Activated naive CD4-positive, alpha-beta T cell treated with Interleukin-2 at 50 U/mL for 16 hours (primary cell): Measurements from ENCODE around the gene RNF121.

Source experiments
- DNase-seq: peaks from one replicate; pipeline ENCODE4 v3.0.0-alpha.2; 2020

The RNF121 gene

DNA sequence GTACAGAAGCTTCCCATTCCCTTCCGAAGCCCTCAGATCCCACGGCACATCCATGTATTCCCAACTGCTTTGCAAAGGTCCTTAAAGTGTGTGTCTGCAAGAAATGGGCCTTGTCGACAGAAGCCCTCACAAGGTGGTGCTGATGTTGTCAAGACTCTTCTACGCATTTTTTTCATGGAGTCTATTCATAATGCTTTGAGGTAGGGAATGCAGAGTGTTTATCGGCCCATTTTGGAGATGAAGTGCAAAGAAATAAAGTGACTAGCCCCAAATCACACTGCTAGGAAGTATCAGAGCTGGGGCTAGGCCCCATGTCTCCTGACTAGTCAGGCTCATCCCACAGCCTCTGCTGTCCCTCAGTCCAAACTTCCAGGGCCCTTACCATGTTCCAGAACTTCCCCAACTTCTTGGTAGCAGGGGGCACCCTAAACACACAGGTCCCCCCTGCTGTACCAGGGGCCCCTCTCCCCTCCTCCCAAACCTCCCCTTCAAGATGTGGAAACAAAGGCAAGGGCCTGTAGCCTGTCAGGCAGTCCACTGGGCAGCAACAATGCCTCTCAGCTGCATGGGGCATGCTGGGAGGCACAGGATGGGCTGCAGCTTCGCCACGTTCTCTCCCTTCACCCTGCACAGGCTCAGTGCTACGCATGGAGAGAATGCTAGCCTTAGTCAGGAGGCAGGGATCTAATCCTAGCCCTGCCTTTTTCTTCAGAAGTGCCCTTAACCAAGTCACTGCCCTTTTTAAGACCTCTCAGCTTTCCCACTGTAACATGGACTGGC is 77.7 kb downstream of the RNF121 start:
- no peak for DNase-seq

DNA sequence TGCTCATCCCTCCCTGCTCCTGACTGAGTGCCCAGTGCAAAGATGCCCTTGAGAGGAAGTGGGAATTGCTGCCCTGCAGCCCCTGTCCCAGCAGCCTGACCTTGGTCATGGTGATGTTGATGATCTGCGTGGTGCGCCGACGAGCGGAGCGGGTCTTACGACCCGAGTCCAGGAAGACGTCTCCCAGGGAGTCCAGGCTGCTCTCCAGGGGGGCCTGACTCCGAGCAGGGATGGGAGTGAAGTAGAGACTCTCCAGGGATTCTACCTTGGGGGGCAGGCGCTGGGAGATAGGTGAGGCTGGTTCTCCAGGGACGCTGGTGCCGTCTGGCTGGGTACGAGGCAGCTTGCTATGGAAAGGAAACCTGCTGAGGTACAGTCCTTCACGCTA is 78.2 kb downstream of the RNF121 start:
- DNase-seq: no peak

DNA sequence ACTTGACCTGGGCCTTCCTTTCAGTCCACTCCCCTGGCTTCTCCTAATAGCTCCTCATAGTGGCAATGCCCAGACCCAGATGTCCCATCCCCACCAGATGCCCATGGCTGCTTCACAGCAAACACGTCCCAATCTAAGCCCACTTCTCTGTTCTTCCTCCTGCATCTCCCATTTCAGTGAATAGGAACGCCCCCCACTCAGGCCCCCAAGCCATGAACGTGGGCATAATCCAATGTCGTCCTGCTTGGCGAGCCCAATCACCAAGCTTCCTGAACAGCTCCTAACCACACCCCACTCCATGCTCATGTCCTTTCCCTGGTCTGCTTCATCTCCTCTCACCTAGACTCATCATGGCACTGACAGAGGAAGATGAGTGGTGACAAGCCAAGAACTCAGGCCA is 78.7 kb downstream of the RNF121 start:
- no peak for DNase-seq

DNA sequence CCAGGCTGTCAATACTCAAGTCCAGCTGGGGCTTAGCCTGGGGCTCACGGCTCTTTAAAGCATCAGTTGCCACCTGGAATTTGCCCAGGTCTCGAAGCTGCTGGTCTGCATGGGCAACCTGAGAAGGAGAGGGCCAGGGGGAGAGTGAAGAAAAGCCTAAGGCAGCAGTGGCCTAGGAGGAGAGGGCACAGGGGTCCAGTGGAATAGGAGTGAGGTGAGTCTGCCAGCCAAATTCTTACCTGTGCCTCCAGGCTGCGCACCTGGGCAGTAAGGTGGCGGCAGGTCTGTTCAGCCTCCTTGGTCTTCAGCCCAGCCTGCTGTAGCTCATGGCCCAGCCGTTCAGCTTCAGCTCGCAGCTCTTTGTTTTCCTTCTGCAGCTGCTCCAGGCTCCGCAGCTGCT is 79.9 kb downstream of the RNF121 start:
- no peak for DNase-seq

DNA sequence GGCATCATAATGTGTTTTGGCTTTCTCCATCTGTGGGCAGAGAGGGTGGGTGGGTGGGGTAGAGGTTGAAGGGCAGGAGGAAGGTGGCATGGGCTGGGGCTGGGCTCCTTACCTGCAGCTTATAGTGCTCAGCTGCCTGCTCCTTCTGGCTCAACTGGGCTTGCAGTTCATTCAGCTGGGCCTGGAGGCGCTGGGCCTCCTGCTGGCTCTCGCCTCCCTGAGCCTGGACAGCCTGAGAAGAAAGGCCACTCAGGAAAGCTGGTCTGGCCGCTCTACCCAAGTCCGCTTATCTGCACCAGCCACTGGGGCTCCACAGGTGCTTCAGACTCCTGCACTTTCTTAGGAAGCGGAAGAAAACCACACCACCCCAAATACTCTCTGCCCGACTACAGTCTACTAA is 80.3 kb downstream of the RNF121 start:
- no peak for DNase-seq

DNA sequence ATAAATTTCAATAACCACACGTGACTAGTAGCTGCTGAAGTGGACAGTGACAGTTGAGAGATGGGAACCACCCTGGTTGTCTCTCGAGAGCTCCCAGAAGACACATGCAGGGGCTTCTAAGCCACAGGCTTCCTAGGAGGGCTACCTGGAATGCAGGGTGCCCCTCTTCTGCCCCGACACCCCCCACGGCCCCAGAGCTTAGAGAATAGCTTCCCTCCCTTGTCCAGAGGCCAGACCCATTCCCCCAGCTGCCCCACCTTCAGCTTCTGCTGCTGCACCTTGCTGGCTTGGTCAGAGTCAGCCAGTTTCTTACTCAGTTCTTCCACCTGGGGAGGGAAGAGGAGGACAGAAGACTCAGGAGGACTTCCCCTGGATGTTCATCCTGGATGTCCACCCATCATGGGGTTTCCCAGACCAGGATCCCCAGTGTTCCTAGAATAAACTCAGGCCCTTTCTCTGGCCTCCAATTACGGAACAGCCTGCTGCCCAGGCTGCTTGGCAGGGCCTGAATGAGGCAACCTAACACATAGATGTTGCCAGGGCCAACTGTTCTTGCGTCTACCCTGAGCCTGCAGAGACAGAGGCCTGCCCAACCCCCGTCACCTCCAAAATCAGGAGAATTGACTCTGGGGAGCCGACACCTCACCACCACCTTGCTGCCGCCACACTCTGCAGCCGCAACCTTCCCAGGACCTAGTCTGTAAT is 81.8 kb downstream of the RNF121 start:
- DNase-seq: no peak

DNA sequence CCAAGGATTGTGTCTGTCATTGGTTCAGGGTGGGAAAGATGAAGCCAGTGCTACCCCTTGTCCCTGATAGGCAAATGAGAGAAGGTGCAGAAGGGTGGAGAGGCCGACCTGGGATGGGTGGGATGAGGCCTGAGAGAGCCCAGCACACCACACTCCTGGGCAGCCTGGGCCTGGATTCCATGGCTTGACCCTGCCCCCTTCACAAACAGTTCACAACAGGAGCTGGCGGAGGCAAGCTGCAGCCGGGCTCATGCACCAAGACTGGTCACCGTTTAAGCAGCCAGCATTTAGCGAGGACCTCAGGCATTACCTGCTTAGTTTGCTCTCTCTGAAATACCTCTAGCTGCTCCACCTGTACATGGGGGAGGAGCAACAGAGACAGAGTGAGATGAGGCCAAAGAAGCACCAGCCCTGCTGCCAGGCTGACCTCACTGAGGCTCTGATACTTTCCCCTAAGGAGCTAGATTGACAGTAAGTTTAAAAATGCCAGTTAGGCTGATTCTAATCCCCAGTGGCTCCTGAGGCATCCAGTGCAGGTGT is 83.3 kb downstream of the RNF121 start:
- DNase-seq: no peak

DNA sequence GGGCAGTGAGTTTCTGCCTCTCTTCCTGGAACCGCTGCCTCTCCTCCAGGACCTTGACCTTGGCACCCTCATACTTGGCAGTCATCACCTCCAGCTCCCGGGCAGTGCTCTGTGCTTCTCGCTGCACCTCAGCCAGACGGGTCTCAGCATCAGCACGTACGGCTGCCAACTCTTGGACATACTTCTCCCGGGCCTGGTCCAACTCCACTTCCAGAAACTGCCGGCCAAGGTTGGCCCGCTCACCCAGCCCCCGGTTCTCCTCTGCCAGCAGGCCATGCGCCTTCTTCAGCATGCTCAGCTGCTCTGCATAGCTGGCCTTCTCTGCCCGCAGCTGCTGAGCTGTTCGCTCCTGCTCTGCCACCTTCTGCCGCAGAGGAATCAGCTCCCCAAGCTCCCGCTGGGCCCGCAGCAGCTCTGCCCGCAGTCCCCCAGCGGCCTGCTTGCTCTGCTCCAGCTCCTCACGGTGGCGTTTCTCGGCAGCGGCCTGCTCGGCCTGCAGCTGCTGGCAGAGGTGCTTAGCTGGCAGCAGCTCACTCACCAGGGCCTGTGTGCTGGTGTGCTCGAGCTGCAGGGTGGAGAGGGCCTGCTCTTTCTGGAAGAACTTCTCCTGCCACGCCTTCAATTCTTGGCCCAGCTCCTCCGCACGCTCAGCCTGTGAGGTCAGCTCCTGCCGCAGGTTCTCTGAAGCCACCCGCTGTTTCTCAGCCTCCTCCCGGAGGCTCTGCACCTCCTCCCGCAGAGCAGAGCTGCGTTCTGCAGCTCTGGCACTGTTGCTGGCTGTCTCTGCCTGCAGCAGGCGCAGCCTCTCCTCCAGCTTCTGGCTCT is 84.3 kb downstream of the RNF121 start:
- DNase-seq: no peak

DNA sequence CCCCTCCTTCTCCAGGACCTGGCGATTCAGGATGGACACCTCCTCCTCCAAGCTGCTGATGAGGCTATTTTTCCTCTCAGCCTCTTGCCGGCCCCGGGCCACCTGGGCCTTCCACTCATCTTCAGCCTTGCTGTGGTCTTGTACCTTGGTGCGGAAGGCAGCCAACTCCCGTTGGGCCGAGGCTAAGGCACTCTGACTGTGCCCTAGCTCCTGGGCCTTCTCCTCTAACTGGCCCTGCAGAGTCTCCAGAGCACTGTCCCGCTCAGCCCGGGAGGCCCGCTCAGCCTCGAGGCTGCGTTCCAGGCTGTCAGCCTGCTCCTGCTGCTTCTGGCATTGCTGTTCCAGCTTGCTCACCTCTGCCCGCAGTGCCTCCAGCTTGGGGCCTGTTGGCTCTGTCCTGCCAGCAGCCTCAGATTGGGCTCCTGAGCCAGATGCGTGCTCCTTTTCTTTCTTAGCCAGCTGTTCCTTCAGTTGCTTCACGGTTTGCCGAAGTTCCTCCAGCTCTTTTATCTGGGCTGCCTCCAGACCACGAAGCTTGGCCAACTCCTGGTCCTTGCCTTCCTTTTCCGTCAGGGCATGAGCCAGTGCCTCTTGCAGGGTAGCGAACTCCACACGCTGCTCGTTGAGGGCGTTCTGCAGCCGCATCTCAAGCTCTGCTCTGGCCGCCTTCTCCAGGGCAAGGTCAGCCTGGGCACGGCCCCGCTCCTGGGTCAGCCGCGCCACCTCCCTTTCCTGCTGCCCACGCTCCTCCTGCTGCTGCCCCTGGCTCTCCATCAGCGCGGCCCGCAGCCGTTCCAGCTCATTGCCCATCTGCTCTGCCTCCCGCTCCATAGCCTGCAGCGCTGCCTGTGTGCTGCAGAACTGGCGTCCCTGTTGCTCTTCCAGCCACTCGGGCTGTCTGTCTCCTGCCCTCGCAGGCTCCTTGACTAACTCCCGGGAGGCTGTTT is 85.2 kb downstream of the RNF121 start:
- DNase-seq: no peak

DNA sequence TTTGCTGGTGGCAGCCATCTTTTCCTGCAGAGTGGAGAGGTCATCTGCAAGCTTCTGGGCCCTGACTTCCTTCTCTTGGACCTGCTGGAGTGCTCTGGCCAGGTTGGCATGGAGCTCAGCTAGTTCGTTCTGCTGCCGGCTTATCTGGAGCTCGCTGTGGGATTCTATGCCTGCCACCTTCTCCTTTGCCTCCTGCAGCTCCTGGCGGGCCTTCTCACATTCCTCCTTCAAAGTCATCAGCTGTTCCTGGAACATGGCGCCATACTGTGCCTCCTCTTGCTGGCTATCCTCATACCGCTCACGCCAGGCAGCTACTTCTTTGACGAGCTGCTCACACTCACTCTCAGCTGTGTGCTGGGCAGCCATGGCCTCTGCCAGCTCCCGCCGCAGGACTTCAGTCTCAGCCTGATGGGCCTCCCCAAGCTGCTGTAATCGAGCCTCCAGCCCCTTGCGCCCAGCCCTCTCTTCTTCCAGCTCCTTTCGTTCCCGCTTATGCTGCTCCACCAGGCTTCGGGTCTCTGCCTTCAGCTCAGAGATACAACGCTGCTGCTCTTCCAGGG is 86.0 kb downstream of the RNF121 start:
- DNase-seq: no peak

DNA sequence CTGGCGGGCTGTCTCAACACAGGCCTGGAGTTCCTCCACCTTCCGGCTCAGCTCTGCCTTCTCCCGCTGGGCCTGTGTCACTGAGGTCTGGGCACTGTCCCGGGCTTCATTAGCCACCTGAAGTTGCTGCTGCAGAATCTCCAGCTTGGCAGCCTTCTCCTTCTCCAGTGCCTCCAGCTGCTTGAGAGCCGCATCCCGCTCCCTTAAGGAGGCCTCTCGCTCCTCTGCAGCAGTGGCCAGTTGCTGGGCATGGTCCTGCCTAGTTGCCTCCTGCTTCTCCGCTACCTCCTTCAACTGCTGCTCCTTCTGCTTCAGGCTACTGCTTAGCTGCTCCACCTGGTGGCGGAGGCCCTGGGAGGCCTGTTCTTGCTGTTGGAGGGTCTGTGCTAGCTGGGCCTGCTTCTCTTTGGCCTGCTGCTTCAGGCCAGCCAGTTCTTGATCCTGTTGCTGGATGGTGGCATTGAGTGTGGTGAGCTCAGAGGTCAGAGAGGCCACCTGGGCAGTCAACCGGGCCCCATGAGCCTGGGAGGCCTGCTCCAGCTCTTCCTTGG is 86.7 kb downstream of the RNF121 start:
- DNase-seq: no peak

DNA sequence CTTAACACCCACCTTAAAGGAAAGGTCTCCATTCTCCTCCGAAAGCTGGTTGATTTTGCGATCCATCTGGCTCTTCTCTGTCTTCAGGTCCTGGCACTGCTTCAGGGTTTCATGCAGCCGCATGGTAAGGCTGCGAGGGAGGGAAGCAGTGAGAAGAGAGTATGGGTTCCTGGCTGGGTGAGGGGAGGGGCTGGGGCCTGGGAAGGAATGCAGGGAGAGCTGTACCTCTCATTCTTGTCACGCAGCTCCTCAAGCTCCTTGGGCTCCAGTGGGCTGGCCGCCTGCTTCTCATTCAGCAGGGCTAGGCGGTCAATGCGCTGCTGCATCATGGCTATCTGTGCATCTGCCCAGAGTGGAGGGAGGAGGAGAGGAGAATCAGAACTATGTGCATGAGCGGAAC is 89.3 kb downstream of the RNF121 start:
- no peak for DNase-seq

DNA sequence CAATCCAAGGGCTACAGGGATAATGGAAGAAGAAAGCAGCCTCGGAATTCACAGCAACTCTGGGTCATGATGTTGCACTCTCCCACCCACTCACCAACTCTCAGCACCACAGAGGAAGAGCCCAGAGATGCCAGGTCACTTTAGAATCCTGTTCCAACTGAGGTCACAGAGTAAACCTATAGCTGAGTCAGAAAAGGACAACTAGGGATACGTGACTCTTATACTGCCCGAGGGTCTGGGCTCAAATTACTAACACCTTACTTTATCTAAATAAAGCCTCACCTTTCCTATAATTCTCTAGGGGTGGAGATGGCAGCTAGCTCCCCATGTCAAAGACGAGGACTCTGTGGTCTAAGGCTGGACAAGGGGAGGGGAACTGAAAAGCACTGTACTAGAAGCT is 94.5 kb downstream of the RNF121 start:
- no peak for DNase-seq

DNA sequence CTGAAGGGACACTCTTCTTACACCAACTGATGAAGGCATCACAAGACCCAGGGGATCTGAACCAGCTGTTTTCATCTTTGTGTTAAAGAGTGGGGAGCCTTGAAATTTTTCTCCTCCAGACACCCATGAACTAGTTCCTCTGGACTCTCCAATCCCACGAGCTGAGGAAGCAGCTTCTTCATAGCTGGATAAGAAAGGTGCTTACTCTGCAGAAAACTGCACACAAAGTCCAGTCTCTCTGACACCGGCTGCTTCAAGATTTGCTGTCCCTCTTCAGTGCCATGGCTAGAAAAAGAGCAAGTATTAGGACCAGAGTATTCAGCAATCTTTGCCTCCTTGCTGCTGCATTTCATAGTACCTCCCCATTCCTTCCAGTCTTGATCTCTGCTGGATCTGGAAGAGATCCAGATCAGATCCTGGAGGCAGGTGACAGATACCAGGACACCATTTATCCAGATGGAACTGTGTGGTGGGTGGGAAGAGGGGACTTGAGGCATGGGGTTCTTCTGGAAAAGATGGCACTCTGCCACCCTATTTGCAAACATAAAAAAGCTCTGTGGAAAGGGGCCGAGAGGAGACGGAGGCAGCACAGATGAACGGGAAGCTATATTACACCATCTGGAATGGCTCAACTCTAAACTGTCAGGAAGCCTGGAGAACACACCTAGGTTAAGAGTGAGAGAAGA is 95.4 kb downstream of the RNF121 start:
- DNase-seq: no peak

DNA sequence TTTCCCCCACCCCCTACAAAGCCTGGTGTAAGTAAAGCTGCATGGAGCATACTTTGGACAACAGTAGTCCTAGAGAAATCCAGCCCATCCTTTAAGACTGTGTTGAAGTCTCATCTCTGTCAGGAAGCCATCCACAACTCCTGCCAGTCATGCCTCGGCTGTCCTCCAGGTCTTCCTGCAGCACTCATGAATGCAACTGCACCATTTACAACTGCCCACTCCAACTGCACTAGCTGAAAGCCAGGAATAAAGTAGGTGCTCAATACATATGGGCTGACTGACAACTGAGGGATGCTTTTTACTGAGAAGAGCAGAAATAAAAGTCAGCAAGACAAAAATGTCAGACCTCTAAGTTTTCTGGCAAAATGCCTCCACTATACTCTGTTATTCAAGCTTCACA is 97.2 kb downstream of the RNF121 start:
- no peak for DNase-seq

DNA sequence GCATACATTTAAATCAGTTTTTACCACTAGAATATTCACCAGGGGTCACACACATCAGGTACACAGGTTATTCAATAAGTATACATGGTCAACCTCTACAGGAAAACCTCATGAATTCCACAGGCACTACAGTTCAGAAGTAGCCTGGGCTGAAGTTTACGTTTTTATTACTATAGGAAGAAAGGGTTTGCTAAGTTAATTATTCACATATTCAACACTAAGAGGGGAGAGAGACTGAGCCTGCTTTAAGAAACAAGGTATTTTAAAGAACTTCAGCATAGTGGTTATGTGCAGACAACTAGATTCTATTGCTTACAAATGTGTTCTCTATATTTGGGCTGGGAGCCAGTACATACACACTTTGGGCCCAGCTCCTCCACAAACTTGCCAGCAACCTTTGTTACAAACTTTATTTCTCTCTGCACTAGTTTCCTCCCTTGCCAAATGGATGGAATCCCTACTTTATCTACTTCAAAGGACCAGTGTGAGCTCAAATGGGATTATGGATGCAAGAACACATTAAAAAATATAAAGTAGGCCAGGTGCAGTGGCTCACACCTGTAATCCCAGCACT is 101.7 kb downstream of the RNF121 start:
- no peak for DNase-seq

DNA sequence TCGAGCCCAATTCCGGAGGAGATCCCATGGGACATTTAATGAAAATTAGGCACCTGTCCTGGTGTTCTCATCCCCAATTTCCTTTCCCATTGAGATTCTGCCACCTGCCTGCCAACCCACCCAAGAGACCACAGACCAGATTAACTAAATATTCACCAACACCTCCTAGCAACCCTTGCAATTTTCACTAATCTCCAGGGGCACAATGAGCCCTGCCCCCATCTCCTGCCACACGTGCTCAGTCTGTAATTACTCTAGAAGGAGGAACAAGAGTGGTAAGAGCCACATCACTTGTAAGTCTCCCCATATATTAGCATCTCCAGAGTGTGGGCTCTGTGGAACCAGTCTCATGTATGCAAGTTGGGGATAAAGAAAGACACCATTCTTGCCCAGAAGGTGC is 107.8 kb downstream of the RNF121 start:
- DNase-seq: no peak

DNA sequence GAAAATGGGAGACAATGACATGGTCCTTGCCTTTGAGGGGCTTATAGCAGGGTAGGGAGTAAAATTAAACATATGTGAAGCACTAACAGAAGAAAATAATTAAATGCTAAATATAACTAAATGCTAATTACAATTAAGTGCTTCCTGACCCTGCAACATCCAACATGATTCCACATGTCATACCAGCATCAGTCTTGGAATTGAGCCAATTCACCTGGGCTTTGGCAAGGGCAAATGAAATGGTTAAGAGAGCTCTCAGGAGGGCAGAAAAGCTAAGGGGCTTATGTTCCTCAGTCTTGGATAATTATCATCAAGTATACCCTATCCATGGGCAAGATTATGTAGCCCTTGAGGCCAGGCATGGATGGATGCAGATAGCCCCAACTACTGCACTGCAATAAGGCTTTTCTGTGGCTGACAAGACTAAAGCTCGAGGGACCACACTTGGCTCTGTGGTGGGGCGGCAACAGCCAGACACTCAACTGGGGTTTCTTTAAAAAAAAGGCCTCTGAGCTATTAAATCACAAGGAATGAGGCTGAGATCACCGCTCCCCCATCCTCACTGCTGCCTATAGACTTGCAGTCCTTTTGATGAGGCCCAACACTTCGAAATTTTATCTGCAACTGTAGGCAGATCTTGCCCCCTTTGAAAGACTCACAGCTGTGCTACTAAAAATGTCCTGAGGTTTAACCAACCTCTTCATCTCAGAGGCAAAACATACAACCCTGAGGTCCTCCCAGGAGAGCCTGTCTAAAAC is 108.9 kb downstream of the RNF121 start:
- no peak for DNase-seq

DNA sequence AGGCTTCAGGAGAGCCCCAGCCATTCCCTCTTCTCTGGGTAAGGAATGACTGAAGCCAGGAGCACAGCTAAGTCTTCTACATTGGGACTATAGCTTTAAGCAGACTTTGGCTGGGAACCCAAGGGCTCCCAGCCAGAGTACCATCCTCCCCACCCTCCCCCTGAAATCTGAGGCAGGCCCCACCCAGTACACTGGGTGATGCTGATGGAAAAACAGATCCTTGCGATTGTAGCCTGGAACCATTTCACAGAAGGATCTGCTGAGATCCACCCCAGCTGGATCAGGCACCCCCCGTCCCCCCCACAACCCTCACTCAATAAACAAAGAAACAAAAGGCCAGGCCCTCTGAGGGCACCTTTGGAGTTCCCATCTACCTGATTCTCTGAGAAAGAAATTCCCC is 109.6 kb downstream of the RNF121 start:
- no peak for DNase-seq
